Measurements from ENCODE around the gene NPHS1. TPM values are rescaled to one million over a fixed set of nuclear protein-coding genes. Genes with fewer than 3 reads are reported as not detected.
"Not testable (repeated sequence)": the region's sequence is repeated elsewhere in the genome, so short reads cannot be mapped to it uniquely, and the experiment has no call there.

The NPHS1 gene
- total and polyA plus RNA-seq, 7 experiments from 2014 or later = 0.30 to 0.51 TPM; not detected in 5

DNA sequence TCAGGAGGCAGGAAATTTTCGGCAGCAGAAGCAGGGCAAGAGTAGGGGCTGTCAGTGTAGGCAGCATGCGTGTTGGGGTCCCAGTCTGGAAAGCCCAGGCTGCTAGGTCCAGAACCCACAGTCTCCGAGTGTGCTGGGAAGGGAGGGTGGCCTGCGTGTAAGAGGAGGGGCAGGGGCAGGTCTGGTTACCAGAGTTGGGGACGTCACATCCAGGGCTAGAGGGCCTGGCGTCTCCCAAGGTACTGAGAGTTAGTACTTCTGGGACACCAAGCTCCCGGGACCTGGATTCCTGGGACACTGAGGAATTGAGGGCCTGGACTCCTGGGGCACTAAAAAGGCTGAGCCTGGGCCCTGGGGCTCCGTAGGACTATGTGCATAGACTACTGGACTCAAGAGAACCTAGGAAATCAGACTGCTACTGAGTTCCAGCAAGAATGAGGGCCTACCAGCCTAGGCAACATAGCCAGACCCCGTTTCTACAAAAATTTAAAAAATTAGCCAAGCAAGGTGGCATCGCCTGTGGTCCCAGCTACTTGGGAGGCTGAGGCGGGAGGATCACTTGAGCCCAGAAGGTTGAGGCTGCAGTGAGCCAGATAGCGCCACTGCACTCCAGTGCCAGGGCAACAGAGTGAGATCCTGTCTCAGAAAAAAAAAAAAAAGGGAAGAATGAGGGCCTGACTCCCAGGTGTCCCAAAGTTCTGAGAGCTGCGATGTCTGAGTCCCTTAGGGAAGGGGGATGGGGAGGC lies 45.6 kb upstream of the NPHS1 start:
- DNase-seq (no peak), ATAC-seq (no peak)
- Mint-ChIP-seq H3K4me1 (peaks cover 19 to 47% (median 33%) of the 10 kb centered on the region in 7 donors), H3K27ac (peak overlapping the region; percentile 82 to 97 (median 96)), H3K27me3 (no peaks in the 10 kb centered on the region), H3K4me3 (peak overlapping the region; percentile 77 to 100 (median 94)), H3K9me3 (peaks cover 0 to 3% (median 0%) of the 10 kb centered on the region in 11 donors), H3K36me3 (peaks cover 0 to 20% (median 8%) of the 10 kb centered on the region in 5 donors)
- Histone ChIP-seq H3K27me3 (ENCODE audit: control insufficient read depth in 2 of 2, insufficient read depth in 2 of 2, low read length in 2 of 2) (no peaks in the 10 kb centered on the region), H3K4me1 (ENCODE audit: control insufficient read depth in 2 of 2, insufficient read depth in 2 of 2, low read length in 2 of 2) (peaks cover 25 to 33% of the 10 kb centered on the region in 2 donors), H3K4me3 (ENCODE audit: low read length) (peak overlapping the region; percentile 94), H3K27ac (ENCODE audit: low read depth, low read length) (peak overlapping the region; percentile 100), H3K36me3 (ENCODE audit: control insufficient read depth in 2 of 3, insufficient read depth in 3 of 3, low read length in 3 of 3) (peaks cover 3 to 53% (median 10%) of the 10 kb centered on the region in 3 experiments), H3K9me3 (ENCODE audit: control insufficient read depth in 2 of 3, low read length in 3 of 3) (no peaks in the 10 kb centered on the region)
- intact Hi-C loops (cut with micrococcal nuclease) = loop anchor here (2.0 to 10.0 kb wide), 2 partner anchors 61 to 217 kb away; partner anchors contain the start of genes OVOL3 (in 1 of the 2), POLR2I (in 1 of the 2) and TBCB (in 1 of the 2)
- ChIA-PET POLR2A (interaction anchor here (0.5 to 1.5 kb wide), 9 partner anchors 10 to 159 kb away, joined by 3 to 11 read pairs (median 5); partner anchors contain the start of genes IGFLR1 and TYROBP), CTCF (interaction anchor here (0.6 to 1.7 kb wide), 4 partner anchors 9 to 17 kb away, joined by 3 to 6 read pairs (median 4); no protein-coding TSS in a partner anchor)

GRCh38 chr19:35896643-35897040 lies 44.3 kb upstream of the NPHS1 start:
- H3K9me3 ChIP-seq (ENCODE audit: control insufficient read depth in 2 of 3, low read length in 3 of 3) = no peaks in the 10 kb centered on the region
- peaks cover 22 to 28% of the 10 kb centered on the region in 2 donors for H3K4me1 ChIP-seq (ENCODE audit: control insufficient read depth in 2 of 2, insufficient read depth in 2 of 2, low read length in 2 of 2)
- peak overlapping the region; percentile 100 for H3K27ac ChIP-seq (ENCODE audit: low read depth, low read length)
- H3K27ac Mint-ChIP-seq = peak overlapping the region in 6 of 9 donors; percentile 8 to 97 (median 46)
- intact Hi-C loops (cut with micrococcal nuclease) = loop anchor here in 1 of 2 donors (10.0 kb wide), 1 partner anchor 218 kb away; the partner anchor contains the start of genes OVOL3, POLR2I and TBCB
- no peaks in the 10 kb centered on the region for H3K27me3 ChIP-seq (ENCODE audit: control insufficient read depth in 2 of 2, insufficient read depth in 2 of 2, low read length in 2 of 2)
- H3K36me3 Mint-ChIP-seq = peaks cover 0 to 22% (median 12%) of the 10 kb centered on the region in 5 donors
- H3K4me1 Mint-ChIP-seq = peaks cover 11 to 41% (median 22%) of the 10 kb centered on the region in 7 donors
- H3K4me3 ChIP-seq (ENCODE audit: low read length) = no peak overlapping the region
- ATAC-seq (no peak), DNase-seq (no peak)
- H3K27me3 Mint-ChIP-seq = no peaks in the 10 kb centered on the region
- ChIA-PET POLR2A (interaction anchor here (1.0 kb wide), 1 partner anchor 14 kb away, joined by 3 read pairs; no protein-coding TSS in a partner anchor), CTCF (no interaction called here)
- peaks cover 9 to 63% (median 10%) of the 10 kb centered on the region in 3 experiments for H3K36me3 ChIP-seq (ENCODE audit: control insufficient read depth in 2 of 3, insufficient read depth in 3 of 3, low read length in 3 of 3)
- H3K9me3 Mint-ChIP-seq = peaks cover 0 to 3% (median 0%) of the 10 kb centered on the region in 11 donors
- H3K4me3 Mint-ChIP-seq = peak overlapping the region in 6 of 10 donors; percentile 30 to 83 (median 42)

- ATAC-seq = no peak
- Histone ChIP-seq H3K9me3 (ENCODE audit: control insufficient read depth in 2 of 3, low read length in 3 of 3) (no peaks in the 10 kb centered on the region), H3K4me1 (ENCODE audit: control insufficient read depth in 2 of 2, insufficient read depth in 2 of 2, low read length in 2 of 2) (peaks cover 16 to 22% of the 10 kb centered on the region in 2 donors), H3K27me3 (ENCODE audit: control insufficient read depth in 2 of 2, insufficient read depth in 2 of 2, low read length in 2 of 2) (no peaks in the 10 kb centered on the region), H3K27ac (ENCODE audit: low read depth, low read length) (peak overlapping the region; percentile 100), H3K4me3 (ENCODE audit: low read length) (no peak overlapping the region), H3K36me3 (ENCODE audit: control insufficient read depth in 2 of 3, insufficient read depth in 3 of 3, low read length in 3 of 3) (peaks cover 9 to 65% (median 13%) of the 10 kb centered on the region in 3 experiments)
- DNase-seq = no peak
- Mint-ChIP-seq H3K36me3 (peaks cover 0 to 22% (median 14%) of the 10 kb centered on the region in 5 donors), H3K4me1 (peaks cover 11 to 36% (median 21%) of the 10 kb centered on the region in 7 donors), H3K9me3 (peaks cover 0 to 3% (median 0%) of the 10 kb centered on the region in 11 donors), H3K4me3 (peak overlapping the region in 7 of 10 donors; percentile 30 to 74 (median 38)), H3K27ac (peak overlapping the region in 7 of 9 donors; percentile 17 to 97 (median 31)), H3K27me3 (no peaks in the 10 kb centered on the region)
- CTCF ChIA-PET = interaction anchor here (0.6 kb wide), 1 partner anchor 76 kb away, joined by 3 read pairs; no protein-coding TSS in a partner anchor
- POLR2A ChIA-PET = interaction anchor here (1.0 kb wide), 1 partner anchor 14 kb away, joined by 3 read pairs; no protein-coding TSS in a partner anchor
- intact Hi-C loops (cut with micrococcal nuclease) = loop anchor here in 1 of 2 donors (10.0 kb wide), 1 partner anchor 219 kb away; the partner anchor contains the start of genes OVOL3, POLR2I and TBCB
Observed at GRCh38 chr19:35895911-35896642, 43.8 kb upstream of the NPHS1 start.

GRCh38 chr19:35894342-35894741 lies 42.0 kb upstream of the NPHS1 start:
- ATAC-seq (no peak), DNase-seq (no peak)
- Histone ChIP-seq H3K36me3 (ENCODE audit: control insufficient read depth in 2 of 3, insufficient read depth in 3 of 3, low read length in 3 of 3) (peaks cover 13 to 78% (median 15%) of the 10 kb centered on the region in 3 experiments), H3K9me3 (ENCODE audit: control insufficient read depth in 2 of 3, low read length in 3 of 3) (no peaks in the 10 kb centered on the region), H3K27ac (ENCODE audit: low read depth, low read length) (no peak overlapping the region), H3K27me3 (ENCODE audit: control insufficient read depth in 2 of 2, insufficient read depth in 2 of 2, low read length in 2 of 2) (no peaks in the 10 kb centered on the region), H3K4me1 (ENCODE audit: control insufficient read depth in 2 of 2, insufficient read depth in 2 of 2, low read length in 2 of 2) (peaks cover 13 to 19% of the 10 kb centered on the region in 2 donors), H3K4me3 (ENCODE audit: low read length) (no peak overlapping the region)
- Mint-ChIP-seq H3K36me3 (peaks cover 0 to 34% (median 19%) of the 10 kb centered on the region in 5 donors), H3K27me3 (no peaks in the 10 kb centered on the region), H3K4me3 (no peak overlapping the region), H3K9me3 (peaks cover 0 to 3% (median 0%) of the 10 kb centered on the region in 11 donors), H3K27ac (peak overlapping the region in 2 of 9 donors; percentile 28 to 41), H3K4me1 (peaks cover 11 to 37% (median 22%) of the 10 kb centered on the region in 7 donors)
- ChIA-PET POLR2A (interaction anchor here (0.5 to 2.6 kb wide), 4 partner anchors 32 to 236 kb away, joined by 3 to 7 read pairs (median 3); no protein-coding TSS in a partner anchor), CTCF (interaction anchor here (0.9 to 1.0 kb wide), 3 partner anchors 12 to 38 kb away, joined by 3 to 6 read pairs (median 4); no protein-coding TSS in a partner anchor)
- intact Hi-C loops (cut with micrococcal nuclease) = loop anchor here in 1 of 2 donors (10.0 kb wide), 1 partner anchor 220 kb away; the partner anchor contains the start of genes OVOL3, POLR2I and TBCB

DNA sequence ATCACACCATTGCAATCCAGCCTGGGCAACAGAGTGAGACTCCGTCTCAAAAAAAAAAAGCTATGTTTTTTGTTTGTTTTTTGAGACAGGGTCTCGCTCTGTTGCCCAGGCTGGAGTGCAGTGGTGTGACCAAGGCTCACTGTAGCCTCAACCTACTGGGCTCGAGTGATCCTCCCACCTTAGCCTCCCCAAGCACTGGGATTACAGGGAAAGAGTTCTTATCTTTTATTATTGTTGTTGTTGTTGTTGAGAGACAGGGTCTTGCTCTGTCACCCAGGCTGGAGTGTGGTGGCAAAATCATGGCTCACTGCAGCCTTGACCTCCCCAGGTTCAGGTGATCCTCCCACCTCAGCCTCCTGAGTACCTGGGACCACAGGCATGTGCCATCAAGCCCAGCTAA lies 39.5 kb upstream of the NPHS1 start:
- Mint-ChIP-seq H3K36me3 (peaks cover 9 to 51% (median 32%) of the 10 kb centered on the region in 5 donors), H3K4me1 (peaks cover 7 to 26% (median 15%) of the 10 kb centered on the region in 7 donors)
- DNase-seq; H3K27ac ChIP-seq (ENCODE audit: low read depth, low read length); H3K27me3 ChIP-seq (ENCODE audit: control insufficient read depth in 2 of 2, insufficient read depth in 2 of 2, low read length in 2 of 2); H3K4me1 ChIP-seq (ENCODE audit: control insufficient read depth in 2 of 2, insufficient read depth in 2 of 2, low read length in 2 of 2); H3K4me3 Mint-ChIP-seq; H3K4me3 ChIP-seq (ENCODE audit: low read length); H3K27ac Mint-ChIP-seq; H3K27me3 Mint-ChIP-seq; H3K9me3 Mint-ChIP-seq; H3K9me3 ChIP-seq (ENCODE audit: control insufficient read depth in 2 of 3, low read length in 3 of 3); ATAC-seq: not testable (repeated sequence)
- ChIA-PET CTCF (interaction anchor here (1.2 kb wide), 1 partner anchor 10 kb away, joined by 6 read pairs; no protein-coding TSS in a partner anchor), POLR2A (interaction anchor here (0.7 to 2.6 kb wide), 3 partner anchors 20 to 298 kb away, joined by 3 to 7 read pairs (median 3); no protein-coding TSS in a partner anchor)
- peaks cover 21 to 91% (median 24%) of the 10 kb centered on the region in 3 experiments for H3K36me3 ChIP-seq (ENCODE audit: control insufficient read depth in 2 of 3, insufficient read depth in 3 of 3, low read length in 3 of 3)
- intact Hi-C loops (cut with micrococcal nuclease) = loop anchor here in 1 of 2 donors (10.0 kb wide), 1 partner anchor 223 kb away; the partner anchor contains the start of genes OVOL3, POLR2I and TBCB
